Inferior parietal cortex (tissue), 1 donor: ENCODE data around the gene GRHL1.
"Not testable (repeated sequence)": the region's sequence is repeated elsewhere in the genome, so short reads cannot be mapped to it uniquely, and the experiment has no call there.

Source experiments
- DNase-seq: peaks from one replicate; pipeline ENCODE4 v3.0.0-alpha.2; 2016; ENCODE audit errors: extremely low spot score

Gene GRHL1

DNA sequence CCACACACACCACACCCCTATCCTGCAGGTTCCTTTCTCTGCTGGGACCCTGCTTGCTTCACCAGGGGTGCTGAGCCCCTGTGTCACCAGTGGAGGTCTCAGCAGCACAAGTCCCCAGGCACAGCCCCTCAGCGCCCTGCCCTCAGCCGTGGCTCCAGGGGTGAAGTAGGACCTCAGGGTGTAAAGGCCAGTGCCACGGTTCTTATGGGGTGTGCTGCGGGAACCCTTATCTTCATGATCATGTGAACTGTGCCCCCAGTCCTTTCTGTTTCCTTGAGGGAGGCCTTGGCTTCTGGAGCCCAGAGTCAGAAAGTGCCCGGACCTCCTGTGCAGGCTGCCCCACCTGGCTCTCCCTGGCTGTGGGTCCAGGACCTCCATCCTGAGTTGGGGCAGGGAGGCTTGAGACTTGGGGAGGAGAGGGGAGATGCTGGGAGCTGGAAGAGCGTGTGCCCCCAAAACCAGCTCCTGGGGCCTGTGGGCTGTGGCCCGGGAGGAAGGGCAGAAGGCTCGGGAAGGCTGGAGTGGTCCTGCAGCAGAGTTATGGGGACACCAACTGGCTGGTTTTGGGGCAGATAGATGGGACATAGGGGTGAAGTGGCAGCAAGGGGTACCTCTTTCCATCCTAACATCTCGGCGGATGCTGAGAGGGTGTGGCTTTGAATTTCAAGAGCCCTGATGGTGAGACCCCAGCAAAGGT, 71.6 kb downstream of the GRHL1 start:
- DNase-seq, result no peak

GRCh38 chr2:10026940-10027569, 75.6 kb downstream of the GRHL1 start:
- no peak for DNase-seq

- DNase-seq, result no peak
Measured at GRCh38 chr2:10027660-10028330, 76.3 kb downstream of the GRHL1 start.

- DNase-seq, result no peak
Measured at GRCh38 chr2:10028407-10028987, 77.0 kb downstream of the GRHL1 start.

GRCh38 chr2:10028988-10029874, 77.7 kb downstream of the GRHL1 start:
- DNase-seq, result no peak

- DNase-seq, result no peak
Measured at GRCh38 chr2:10029875-10030223, 78.4 kb downstream of the GRHL1 start.

DNA sequence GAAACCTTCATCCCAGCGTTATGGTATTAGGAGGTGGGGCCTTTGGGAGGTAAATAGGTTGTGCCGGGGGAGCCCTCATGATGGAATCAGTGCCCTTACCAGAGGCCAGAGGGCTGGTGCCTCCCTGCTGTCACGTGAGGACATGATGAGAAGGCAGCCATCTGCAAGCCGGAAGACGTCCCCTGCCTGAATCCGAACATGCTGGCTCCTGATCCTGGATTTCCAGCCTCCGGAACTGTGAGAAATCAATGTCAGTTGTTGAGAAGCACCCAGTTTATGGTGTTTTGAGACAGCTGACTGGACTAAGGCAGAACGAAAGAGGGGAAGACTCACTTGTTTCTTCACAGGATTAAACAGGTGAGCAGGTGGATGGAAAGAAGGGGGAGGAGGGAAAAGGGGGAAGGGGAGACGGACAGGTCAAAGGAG, 78.8 kb downstream of the GRHL1 start:
- no peak for DNase-seq

GRCh38 chr2:10030798-10031197, 79.3 kb downstream of the GRHL1 start:
- DNase-seq, result not testable (repeated sequence)

GRCh38 chr2:10031886-10032745, 80.6 kb downstream of the GRHL1 start:
- no peak for DNase-seq

DNA sequence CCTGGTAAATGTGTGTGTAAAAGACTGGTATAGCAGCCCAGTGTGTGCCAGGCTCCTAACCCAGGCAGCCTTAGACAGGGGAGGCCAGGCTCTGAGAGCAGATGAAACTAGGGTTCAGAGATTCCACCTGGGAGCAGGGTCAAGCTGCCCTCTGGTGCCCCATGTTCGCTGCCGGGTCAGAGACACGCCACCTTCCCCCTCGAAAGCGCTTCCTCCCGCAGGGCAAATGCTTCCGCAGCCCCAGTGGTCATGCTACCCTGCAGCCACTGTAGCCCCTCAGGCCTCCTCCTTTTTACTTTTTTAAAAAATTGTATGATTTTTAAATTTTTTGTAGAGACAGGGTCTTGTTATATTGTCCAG, 81.2 kb downstream of the GRHL1 start:
- DNase-seq, result no peak

DNA sequence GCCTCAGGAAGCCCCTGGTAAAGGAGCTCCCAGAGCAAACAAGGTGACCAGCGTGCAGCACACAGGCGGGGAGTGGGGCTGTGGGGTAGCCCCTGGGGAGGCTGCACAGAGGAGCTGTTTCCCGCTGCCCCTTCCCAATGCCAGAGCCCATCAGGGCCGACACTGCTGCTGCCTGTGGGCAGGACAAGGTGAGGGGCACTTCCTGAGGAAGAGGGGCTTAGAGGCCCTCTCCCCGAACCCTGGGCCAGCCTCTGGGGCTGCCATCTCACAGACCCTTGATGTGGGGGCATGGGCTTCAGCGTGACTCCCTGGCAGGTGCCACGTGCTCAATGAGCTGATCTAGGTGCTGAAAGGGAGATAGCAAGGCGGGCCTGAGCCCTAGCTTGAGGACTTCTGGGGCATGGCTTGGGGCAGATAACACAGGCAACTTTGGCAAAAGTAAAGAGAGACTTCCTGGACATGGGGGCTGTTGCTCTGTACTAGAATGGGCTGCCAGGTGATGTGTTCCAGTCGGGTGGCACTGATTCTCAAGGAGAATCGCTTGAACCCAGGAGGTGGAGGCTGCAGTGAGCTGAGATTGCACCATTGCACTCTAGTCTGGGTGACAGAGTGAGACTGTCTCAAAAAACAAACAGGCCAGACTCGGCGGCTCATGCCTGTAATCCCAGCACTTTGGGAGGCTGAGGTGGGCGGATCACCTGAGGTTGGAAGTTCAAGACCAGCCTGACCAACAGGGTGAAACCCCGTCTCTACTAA, 81.9 kb downstream of the GRHL1 start:
- DNase-seq, result no peak

GRCh38 chr2:10034333-10035052, 83.0 kb downstream of the GRHL1 start:
- DNase-seq, result no peak

GRCh38 chr2:10035053-10035422, 83.5 kb downstream of the GRHL1 start:
- DNase-seq, result no peak

DNA sequence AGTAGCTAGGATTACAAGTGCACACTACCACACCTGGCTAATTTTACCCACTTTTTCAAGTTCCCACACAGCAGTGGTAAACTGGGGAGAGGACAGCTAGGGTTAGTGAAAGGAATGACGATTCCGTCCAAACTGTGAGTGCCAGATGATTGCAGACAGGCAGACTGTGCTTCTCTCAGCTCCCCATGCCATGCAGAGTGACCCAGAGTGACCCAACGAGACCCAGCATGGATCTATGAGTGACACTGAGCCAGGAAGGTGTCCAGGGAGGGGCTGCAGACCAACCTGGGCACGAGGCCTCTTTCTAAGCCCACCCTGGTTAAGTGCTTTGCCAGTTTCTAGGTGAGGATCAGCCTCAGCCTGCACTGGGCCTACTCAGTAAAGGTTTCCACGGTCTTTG, 84.1 kb downstream of the GRHL1 start:
- DNase-seq, result no peak

GRCh38 chr2:10036095-10036884, 84.8 kb downstream of the GRHL1 start:
- peak; percentile 70 for DNase-seq

- no peak for DNase-seq
Measured at GRCh38 chr2:10038123-10038522, 86.6 kb downstream of the GRHL1 start.

- DNase-seq, result no peak
Measured at GRCh38 chr2:10038716-10039115, 87.2 kb downstream of the GRHL1 start.

- no peak for DNase-seq
Measured at GRCh38 chr2:10039658-10040410, 88.3 kb downstream of the GRHL1 start.
